Brain microvascular endothelial cell (primary cell): ENCODE data around the gene PPP1R12A.

ENCODE experiments used
- DNase-seq: peaks from one replicate; pipeline ENCODE4 v3.0.0-alpha.2; 2020
- H3K27ac ChIP-seq: fragments of 250-450 bp; sonication (Bioruptor Pico); 2 replicates; pipeline ENCODE4 v1.5.1; 2020; ENCODE audit warnings: mild to moderate bottlenecking, moderate library complexity
- H3K27me3 ChIP-seq: fragments of 250-450 bp; sonication (Bioruptor Pico); replicated peaks from 2 replicates; pipeline ENCODE4 v1.5.1; 2020; ENCODE audit warnings: mild to moderate bottlenecking
- H3K36me3 ChIP-seq: fragments of 250-450 bp; sonication (Bioruptor Pico); replicated peaks from 2 replicates; pipeline ENCODE4 v1.5.1; 2020; ENCODE audit warnings: mild to moderate bottlenecking
- H3K4me3 ChIP-seq: 2 replicates; pipeline ENCODE4 v1.5.1; 2011; ENCODE audit warnings: low read depth, mild to moderate bottlenecking, control low read depth, low read length, moderate library complexity
- CTCF ChIP-seq: IDR thresholded peaks from 2 replicates; pipeline ENCODE4 v1.5.1; 2011; ENCODE audit warnings: low read depth, mild to moderate bottlenecking, moderate library complexity, low read length, control low read depth, inconsistent platforms; ENCODE audit errors: missing control alignments
- in situ Hi-C: cut with HindIII; loops from 2 replicates; pipeline ENCODE4 v1.10.0; 2017; ENCODE audit warnings: low sequenced_read_pairs, low pct_ligation_motif_present

Gene PPP1R12A

GRCh38 chr12:79926951-79927350 lies 7.9 kb downstream of the PPP1R12A start:
- Histone ChIP-seq H3K27me3 (no peaks in the 10 kb centered on the region), H3K36me3 (no peaks in the 10 kb centered on the region), H3K27ac (no peak overlapping the region), H3K4me3 (no peak overlapping the region)
- in situ Hi-C loops = no loop called here
- TF ChIP-seq CTCF = no peak
- DNase-seq = no peak

- no peaks in the 10 kb centered on the region for H3K27me3 ChIP-seq
These were observed 9.4 kb downstream of the PPP1R12A start for GRCh38 chr12:79925492-79925891.

GRCh38 chr12:79921786-79922185 lies 13.1 kb downstream of the PPP1R12A start:
- no peak for TF ChIP-seq CTCF
- no peaks in the 10 kb centered on the region for H3K27me3 ChIP-seq
- H3K4me3 ChIP-seq = no peak overlapping the region
- no peak for DNase-seq
- no peak overlapping the region for H3K27ac ChIP-seq
- in situ Hi-C loops = no loop called here
- H3K36me3 ChIP-seq = no peaks in the 10 kb centered on the region

More at GRCh38 chr12:79925492-79925891, 9.4 kb downstream of the PPP1R12A start:
- no peak overlapping the region for H3K4me3 ChIP-seq
- TF ChIP-seq CTCF = no peak
- no peak overlapping the region for H3K27ac ChIP-seq
- in situ Hi-C loops = no loop called here
- DNase-seq = no peak
- H3K36me3 ChIP-seq = no peaks in the 10 kb centered on the region

GRCh38 chr12:79920421-79921238 lies 14.3 kb downstream of the PPP1R12A start:
- Histone ChIP-seq H3K4me3 (no peak overlapping the region), H3K36me3 (no peaks in the 10 kb centered on the region), H3K27ac (no peak overlapping the region), H3K27me3 (no peaks in the 10 kb centered on the region)
- no peak for DNase-seq
- no peak for TF ChIP-seq CTCF
- in situ Hi-C loops = no loop called here

GRCh38 chr12:79919762-79920161 lies 15.1 kb downstream of the PPP1R12A start:
- no peaks in the 10 kb centered on the region for H3K27me3 ChIP-seq
- H3K27ac ChIP-seq = no peak overlapping the region
- no peaks in the 10 kb centered on the region for H3K36me3 ChIP-seq
- TF ChIP-seq CTCF = no peak
- in situ Hi-C loops = no loop called here
- DNase-seq = no peak
- no peak overlapping the region for H3K4me3 ChIP-seq

GRCh38 chr12:79916826-79917225 lies 18.1 kb downstream of the PPP1R12A start:
- H3K27ac ChIP-seq = no peak overlapping the region

More at GRCh38 chr12:79916826-79917225, 18.1 kb downstream of the PPP1R12A start:
- no peak for TF ChIP-seq CTCF
- Histone ChIP-seq H3K27me3 (no peaks in the 10 kb centered on the region), H3K36me3 (no peaks in the 10 kb centered on the region), H3K4me3 (no peak overlapping the region)
- DNase-seq = no peak
- in situ Hi-C loops = no loop called here
